ENCODE results near the gene WDR26.
A peak's percentile ranks its signal among the peaks of the same experiment; 100 is the strongest.

WDR26 gene

DNA sequence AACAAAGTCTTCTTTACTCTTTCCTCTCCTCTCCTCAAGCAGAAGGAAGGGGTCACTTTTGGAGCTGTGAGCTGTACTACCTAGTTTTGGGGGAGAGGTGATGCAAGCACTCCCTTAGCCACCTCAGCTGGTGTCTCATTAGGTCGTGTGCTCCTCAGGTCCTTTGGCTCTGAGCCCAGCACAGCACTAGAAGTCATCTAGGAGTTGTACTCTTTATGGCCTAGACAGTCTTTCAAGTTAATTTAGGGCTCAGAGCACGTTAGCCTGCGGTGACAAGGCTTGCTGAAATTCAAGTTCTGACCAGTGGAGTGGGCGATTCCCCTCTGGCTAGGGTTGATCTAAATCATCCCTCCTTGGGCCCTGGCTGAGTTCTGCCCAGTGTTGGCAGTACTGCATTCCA is 48.0 kb upstream of the WDR26 start (continued):
- TF ChIP-seq REPIN1 (tag by site-specific recombination; IDR thresholded peaks at IDR 0.05; ENCODE audit: low read depth): no peak
- TF ChIP-seq, protein P1, sequence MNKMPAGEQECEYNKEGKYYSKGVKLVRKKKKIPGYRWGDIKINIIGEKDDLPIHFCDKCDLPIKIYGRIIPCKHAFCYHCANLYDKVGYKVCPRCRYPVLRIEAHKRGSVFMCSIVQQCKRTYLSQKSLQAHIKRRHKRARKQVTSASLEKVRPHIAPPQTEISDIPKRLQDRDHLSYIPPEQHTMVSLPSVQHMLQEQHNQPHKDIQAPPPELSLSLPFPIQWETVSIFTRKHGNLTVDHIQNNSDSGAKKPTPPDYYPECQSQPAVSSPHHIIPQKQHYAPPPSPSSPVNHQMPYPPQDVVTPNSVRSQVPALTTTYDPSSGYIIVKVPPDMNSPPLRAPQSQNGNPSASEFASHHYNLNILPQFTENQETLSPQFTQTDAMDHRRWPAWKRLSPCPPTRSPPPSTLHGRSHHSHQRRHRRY (tag by site-specific recombination; IDR thresholded peaks at IDR 0.05): no peak
- TF ChIP-seq GFI1B (tag by site-specific recombination; IDR thresholded peaks at IDR 0.05): no peak
- 0 out of 2 replicates have a peak, but pooled peaks have one; percentile 59 for TF ChIP-seq ZFP69B (tag by site-specific recombination; IDR thresholded peaks at IDR 0.05)
- TF ChIP-seq ZNF621 (tag by site-specific recombination; IDR thresholded peaks at IDR 0.05): no peak
- peak; percentile 64; the same call in 1 of the 2 replicates for TF ChIP-seq ZNF24 (tag by site-specific recombination; IDR thresholded peaks at IDR 0.05)
- peak; percentile 70; the same call in 1 of the 2 replicates for TF ChIP-seq ZSCAN16 (tag by site-specific recombination; IDR thresholded peaks at IDR 0.05)
- TF ChIP-seq ZBTB48 (tag by site-specific recombination; IDR thresholded peaks at IDR 0.05): peak; percentile 94
- no peak for TF ChIP-seq ZNF37A (tag by site-specific recombination; IDR thresholded peaks at IDR 0.05)
- TF ChIP-seq, protein P2, sequence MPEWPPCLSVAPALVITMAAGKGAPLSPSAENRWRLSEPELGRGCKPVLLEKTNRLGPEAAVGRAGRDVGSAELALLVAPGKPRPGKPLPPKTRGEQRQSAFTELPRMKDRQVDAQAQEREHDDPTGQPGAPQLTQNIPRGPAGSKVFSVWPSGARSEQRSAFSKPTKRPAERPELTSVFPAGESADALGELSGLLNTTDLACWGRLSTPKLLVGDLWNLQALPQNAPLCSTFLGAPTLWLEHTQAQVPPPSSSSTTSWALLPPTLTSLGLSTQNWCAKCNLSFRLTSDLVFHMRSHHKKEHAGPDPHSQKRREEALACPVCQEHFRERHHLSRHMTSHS (tag by site-specific recombination; IDR thresholded peaks at IDR 0.05): no peak
- peak; percentile 80 for TF ChIP-seq SP7 (tag by site-specific recombination; IDR thresholded peaks at IDR 0.05)
- no peak for TF ChIP-seq ZNF76 (tag by site-specific recombination; IDR thresholded peaks at IDR 0.05; ENCODE audit: borderline replicate concordance, low read depth)
- TF ChIP-seq, protein P3, sequence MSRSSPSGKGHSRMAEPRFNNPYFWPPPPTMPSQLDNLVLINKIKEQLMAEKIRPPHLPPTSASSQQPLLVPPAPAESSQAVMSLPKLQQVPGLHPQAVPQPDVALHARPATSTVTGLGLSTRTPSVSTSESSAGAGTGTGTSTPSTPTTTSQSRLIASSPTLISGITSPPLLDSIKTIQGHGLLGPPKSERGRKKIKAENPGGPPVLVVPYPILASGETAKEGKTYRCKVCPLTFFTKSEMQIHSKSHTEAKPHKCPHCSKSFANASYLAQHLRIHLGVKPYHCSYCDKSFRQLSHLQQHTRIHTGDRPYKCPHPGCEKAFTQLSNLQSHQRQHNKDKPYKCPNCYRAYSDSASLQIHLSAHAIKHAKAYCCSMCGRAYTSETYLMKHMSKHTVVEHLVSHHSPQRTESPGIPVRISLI (tag by site-specific recombination; IDR thresholded peaks at IDR 0.05): no peak
- TF ChIP-seq ZNF544 (tag by site-specific recombination; IDR thresholded peaks at IDR 0.05): no peak
- no peak for TF ChIP-seq ZNF658 (tag by site-specific recombination; IDR thresholded peaks at IDR 0.05)
- no peak for TF ChIP-seq GLI2 (tag by site-specific recombination; IDR thresholded peaks at IDR 0.05; ENCODE audit: borderline replicate concordance, low read depth)
- no peak for TF ChIP-seq ZNF121 (tag by site-specific recombination; IDR thresholded peaks at IDR 0.05)
- no peak for TF ChIP-seq ZNF585B (tag by site-specific recombination; IDR thresholded peaks at IDR 0.05)
- no peak for TF ChIP-seq KLF8 (tag by site-specific recombination; IDR thresholded peaks at IDR 0.05)
- TF ChIP-seq, protein P4, sequence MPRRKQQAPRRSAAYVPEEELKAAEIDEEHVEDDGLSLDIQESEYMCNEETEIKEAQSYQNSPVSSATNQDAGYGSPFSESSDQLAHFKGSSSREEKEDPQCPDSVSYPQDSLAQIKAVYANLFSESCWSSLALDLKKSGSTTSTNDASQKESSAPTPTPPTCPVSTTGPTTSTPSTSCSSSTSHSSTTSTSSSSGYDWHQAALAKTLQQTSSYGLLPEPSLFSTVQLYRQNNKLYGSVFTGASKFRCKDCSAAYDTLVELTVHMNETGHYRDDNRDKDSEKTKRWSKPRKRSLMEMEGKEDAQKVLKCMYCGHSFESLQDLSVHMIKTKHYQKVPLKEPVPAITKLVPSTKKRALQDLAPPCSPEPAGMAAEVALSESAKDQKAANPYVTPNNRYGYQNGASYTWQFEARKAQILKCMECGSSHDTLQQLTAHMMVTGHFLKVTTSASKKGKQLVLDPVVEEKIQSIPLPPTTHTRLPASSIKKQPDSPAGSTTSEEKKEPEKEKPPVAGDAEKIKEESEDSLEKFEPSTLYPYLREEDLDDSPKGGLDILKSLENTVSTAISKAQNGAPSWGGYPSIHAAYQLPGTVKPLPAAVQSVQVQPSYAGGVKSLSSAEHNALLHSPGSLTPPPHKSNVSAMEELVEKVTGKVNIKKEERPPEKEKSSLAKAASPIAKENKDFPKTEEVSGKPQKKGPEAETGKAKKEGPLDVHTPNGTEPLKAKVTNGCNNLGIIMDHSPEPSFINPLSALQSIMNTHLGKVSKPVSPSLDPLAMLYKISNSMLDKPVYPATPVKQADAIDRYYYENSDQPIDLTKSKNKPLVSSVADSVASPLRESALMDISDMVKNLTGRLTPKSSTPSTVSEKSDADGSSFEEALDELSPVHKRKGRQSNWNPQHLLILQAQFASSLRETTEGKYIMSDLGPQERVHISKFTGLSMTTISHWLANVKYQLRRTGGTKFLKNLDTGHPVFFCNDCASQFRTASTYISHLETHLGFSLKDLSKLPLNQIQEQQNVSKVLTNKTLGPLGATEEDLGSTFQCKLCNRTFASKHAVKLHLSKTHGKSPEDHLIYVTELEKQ (tag by site-specific recombination; IDR thresholded peaks at IDR 0.05; ENCODE audit: borderline replicate concordance): no peak
- TF ChIP-seq ZNF629 (tag by site-specific recombination; IDR thresholded peaks at IDR 0.05): no peak
- no peak for TF ChIP-seq ZNF600 (tag by site-specific recombination; IDR thresholded peaks at IDR 0.05)
- TF ChIP-seq, protein P5, sequence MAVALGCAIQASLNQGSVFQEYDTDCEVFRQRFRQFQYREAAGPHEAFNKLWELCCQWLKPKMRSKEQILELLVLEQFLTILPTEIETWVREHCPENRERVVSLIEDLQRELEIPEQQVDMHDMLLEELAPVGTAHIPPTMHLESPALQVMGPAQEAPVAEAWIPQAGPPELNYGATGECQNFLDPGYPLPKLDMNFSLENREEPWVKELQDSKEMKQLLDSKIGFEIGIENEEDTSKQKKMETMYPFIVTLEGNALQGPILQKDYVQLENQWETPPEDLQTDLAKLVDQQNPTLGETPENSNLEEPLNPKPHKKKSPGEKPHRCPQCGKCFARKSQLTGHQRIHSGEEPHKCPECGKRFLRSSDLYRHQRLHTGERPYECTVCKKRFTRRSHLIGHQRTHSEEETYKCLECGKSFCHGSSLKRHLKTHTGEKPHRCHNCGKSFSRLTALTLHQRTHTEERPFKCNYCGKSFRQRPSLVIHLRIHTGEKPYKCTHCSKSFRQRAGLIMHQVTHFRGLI (tag by site-specific recombination; IDR thresholded peaks at IDR 0.05): no peak
- TF ChIP-seq SCRT2 (tag by site-specific recombination; IDR thresholded peaks at IDR 0.05): peak; percentile 89
- TF ChIP-seq, protein P6, sequence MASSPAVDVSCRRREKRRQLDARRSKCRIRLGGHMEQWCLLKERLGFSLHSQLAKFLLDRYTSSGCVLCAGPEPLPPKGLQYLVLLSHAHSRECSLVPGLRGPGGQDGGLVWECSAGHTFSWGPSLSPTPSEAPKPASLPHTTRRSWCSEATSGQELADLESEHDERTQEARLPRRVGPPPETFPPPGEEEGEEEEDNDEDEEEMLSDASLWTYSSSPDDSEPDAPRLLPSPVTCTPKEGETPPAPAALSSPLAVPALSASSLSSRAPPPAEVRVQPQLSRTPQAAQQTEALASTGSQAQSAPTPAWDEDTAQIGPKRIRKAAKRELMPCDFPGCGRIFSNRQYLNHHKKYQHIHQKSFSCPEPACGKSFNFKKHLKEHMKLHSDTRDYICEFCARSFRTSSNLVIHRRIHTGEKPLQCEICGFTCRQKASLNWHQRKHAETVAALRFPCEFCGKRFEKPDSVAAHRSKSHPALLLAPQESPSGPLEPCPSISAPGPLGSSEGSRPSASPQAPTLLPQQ (tag by site-specific recombination; IDR thresholded peaks at IDR 0.05): peak; percentile 65; the same call in 1 of the 2 replicates
- TF ChIP-seq, protein P7, sequence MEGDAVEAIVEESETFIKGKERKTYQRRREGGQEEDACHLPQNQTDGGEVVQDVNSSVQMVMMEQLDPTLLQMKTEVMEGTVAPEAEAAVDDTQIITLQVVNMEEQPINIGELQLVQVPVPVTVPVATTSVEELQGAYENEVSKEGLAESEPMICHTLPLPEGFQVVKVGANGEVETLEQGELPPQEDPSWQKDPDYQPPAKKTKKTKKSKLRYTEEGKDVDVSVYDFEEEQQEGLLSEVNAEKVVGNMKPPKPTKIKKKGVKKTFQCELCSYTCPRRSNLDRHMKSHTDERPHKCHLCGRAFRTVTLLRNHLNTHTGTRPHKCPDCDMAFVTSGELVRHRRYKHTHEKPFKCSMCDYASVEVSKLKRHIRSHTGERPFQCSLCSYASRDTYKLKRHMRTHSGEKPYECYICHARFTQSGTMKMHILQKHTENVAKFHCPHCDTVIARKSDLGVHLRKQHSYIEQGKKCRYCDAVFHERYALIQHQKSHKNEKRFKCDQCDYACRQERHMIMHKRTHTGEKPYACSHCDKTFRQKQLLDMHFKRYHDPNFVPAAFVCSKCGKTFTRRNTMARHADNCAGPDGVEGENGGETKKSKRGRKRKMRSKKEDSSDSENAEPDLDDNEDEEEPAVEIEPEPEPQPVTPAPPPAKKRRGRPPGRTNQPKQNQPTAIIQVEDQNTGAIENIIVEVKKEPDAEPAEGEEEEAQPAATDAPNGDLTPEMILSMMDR (tag by site-specific recombination; IDR thresholded peaks at IDR 0.05): peak; percentile 19; the same call in 1 of the 2 replicates
- 0 out of 2 replicates have a peak, but pooled peaks have one; percentile 65 for TF ChIP-seq WT1 (tag by site-specific recombination; IDR thresholded peaks at IDR 0.05)
- TF ChIP-seq ZNF776 (tag by site-specific recombination; IDR thresholded peaks at IDR 0.05; ENCODE audit: borderline replicate concordance): no peak
- 0 out of 2 replicates have a peak, but pooled peaks have one; percentile 13 for TF ChIP-seq ZNF416 (tag by site-specific recombination; IDR thresholded peaks at IDR 0.05)
- no peak for TF ChIP-seq ZNF292 (tag by site-specific recombination; IDR thresholded peaks at IDR 0.05; ENCODE audit: borderline replicate concordance, low read depth)
- no peak for TF ChIP-seq ZNF10 (tag by site-specific recombination; IDR thresholded peaks at IDR 0.05)

Data from HEK293 (cell line).